Lower leg skin (tissue), 4 donors: ENCODE measurements around the gene SEC24D. TPM values are rescaled to one million over a fixed set of nuclear protein-coding genes. Genes with fewer than 3 reads are reported as not detected.
"Not testable (repeated sequence)": the region's sequence is repeated elsewhere in the genome, so short reads cannot be mapped to it uniquely, and the experiment has no call there.

Source experiments
- DNase-seq, 2 donors: peaks; one replicate each; pipeline ENCODE4 v3.0.0-alpha.2; 2019; ENCODE audit warnings: low spot score in 2 of 2
- H3K4me3 ChIP-seq: fragments of 200-600 bp; sonication (generic); 2 replicates; pipeline ENCODE4 v1.5.1; 2017; ENCODE audit warnings: mild to moderate bottlenecking, low read depth; ENCODE audit not compliant: poor library complexity, severe bottlenecking
- POLR2A ChIP-seq, 2 donors: fragments of 450-650 bp; IDR thresholded peaks; one replicate each; pipeline ENCODE4 v1.6.1; 2016 to 2017; ENCODE audit warnings: antibody characterized with exemption in 2 of 2, mild to moderate bottlenecking in 1 of 2, moderate library complexity in 1 of 2
- WGBS, 2 donors: methylation state at CpG; one replicate each; pipeline ENCODE4 v1.1.5; 2018; 5-methylcytosine and 5-hydroxymethylcytosine counted together
- intact Hi-C: fragments of 100-400 bp; cut with DNase I; formaldehyde crosslinking; loops from one replicate; pipeline ENCODE4 v1.15.0; 2023; ENCODE audit warnings: low total_unique reads
- total RNA-seq, 4 donors: library from RNA; depleted of rRNA; stranded (reverse); fragments of >200 nt; gene quantifications; one replicate each; pipeline ENCODE4 v1.1.0, GENCODE V29; 2016
- TF ChIP-seq, protein P1 (sequence below), 3 donors: fragments of 450-650 bp; IDR thresholded peaks; one replicate each; pipeline ENCODE4 v1.5.1; 2016; ENCODE audit warnings: antibody characterized with exemption in 3 of 3, mild to moderate bottlenecking in 3 of 3, moderate library complexity in 2 of 3

SEC24D gene, protein sequence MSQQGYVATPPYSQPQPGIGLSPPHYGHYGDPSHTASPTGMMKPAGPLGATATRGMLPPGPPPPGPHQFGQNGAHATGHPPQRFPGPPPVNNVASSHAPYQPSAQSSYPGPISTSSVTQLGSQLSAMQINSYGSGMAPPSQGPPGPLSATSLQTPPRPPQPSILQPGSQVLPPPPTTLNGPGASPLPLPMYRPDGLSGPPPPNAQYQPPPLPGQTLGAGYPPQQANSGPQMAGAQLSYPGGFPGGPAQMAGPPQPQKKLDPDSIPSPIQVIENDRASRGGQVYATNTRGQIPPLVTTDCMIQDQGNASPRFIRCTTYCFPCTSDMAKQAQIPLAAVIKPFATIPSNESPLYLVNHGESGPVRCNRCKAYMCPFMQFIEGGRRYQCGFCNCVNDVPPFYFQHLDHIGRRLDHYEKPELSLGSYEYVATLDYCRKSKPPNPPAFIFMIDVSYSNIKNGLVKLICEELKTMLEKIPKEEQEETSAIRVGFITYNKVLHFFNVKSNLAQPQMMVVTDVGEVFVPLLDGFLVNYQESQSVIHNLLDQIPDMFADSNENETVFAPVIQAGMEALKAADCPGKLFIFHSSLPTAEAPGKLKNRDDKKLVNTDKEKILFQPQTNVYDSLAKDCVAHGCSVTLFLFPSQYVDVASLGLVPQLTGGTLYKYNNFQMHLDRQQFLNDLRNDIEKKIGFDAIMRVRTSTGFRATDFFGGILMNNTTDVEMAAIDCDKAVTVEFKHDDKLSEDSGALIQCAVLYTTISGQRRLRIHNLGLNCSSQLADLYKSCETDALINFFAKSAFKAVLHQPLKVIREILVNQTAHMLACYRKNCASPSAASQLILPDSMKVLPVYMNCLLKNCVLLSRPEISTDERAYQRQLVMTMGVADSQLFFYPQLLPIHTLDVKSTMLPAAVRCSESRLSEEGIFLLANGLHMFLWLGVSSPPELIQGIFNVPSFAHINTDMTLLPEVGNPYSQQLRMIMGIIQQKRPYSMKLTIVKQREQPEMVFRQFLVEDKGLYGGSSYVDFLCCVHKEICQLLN
- 10 to 100 TPM in 3 of 4 donors, 1 to 10 TPM in 1; 8.0 to 14.8 (median 12.9) TPM for total RNA-seq

GRCh38 chr4:118835571-118836300 is at the start of gene SEC24D:
Gene SEC24D, minus strand, starts transcription at chr4:118836126. Its CDS starts 2,430 bp downstream, at chr4:118833696.
- H3K4me3 ChIP-seq: peak within 1 kb of the TSS; percentile 72
- peak in 1 of 2 donors; percentile 37 for TF ChIP-seq POLR2A (IDR thresholded peaks at IDR 0.05)
- TF ChIP-seq, protein P1, sequence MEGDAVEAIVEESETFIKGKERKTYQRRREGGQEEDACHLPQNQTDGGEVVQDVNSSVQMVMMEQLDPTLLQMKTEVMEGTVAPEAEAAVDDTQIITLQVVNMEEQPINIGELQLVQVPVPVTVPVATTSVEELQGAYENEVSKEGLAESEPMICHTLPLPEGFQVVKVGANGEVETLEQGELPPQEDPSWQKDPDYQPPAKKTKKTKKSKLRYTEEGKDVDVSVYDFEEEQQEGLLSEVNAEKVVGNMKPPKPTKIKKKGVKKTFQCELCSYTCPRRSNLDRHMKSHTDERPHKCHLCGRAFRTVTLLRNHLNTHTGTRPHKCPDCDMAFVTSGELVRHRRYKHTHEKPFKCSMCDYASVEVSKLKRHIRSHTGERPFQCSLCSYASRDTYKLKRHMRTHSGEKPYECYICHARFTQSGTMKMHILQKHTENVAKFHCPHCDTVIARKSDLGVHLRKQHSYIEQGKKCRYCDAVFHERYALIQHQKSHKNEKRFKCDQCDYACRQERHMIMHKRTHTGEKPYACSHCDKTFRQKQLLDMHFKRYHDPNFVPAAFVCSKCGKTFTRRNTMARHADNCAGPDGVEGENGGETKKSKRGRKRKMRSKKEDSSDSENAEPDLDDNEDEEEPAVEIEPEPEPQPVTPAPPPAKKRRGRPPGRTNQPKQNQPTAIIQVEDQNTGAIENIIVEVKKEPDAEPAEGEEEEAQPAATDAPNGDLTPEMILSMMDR (IDR thresholded peaks at IDR 0.05): no peak
- DNase-seq: peak; percentile 66 to 96
- intact Hi-C loops: no loop called here
- 0 to 1% methylated on average over 46 to 69 of the region's 69 CpGs for WGBS, 2 donors

DNA sequence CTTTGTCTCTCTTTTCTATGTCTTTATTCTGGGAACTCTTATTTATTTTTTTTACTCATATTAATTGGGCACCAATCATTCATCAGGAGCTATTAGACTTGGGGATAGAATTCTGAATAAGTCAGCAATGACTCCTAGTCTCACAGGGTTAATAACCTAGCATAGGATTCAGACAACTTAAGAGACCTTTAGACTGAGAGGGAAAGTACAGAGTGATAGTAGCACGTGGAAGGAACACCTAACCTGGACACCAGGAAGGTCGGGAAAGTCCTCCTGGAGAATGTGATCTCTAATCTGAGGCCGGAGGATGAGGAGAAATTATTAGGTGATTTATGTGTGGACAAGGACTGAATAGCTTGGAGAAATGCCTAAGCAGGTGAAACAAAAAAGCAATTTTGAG is 48.8 kb upstream of the SEC24D start:
- WGBS, 2 donors: 92 to 95% methylated on average over 3 of the region's 3 CpGs
- intact Hi-C loops: no loop called here
- no peak for DNase-seq
- no peak for TF ChIP-seq POLR2A (IDR thresholded peaks at IDR 0.05)
- TF ChIP-seq, protein P1 (IDR thresholded peaks at IDR 0.05): no peak
- H3K4me3 ChIP-seq: no peak overlapping the region

GRCh38 chr4:118883861-118884260 is 47.9 kb upstream of the SEC24D start:
- TF ChIP-seq, protein P1 (IDR thresholded peaks at IDR 0.05): no peak
- 50% methylated on average over 1 of the region's 1 CpG for WGBS, 2 donors
- no peak for DNase-seq
- intact Hi-C loops: no loop called here
- no peak overlapping the region for H3K4me3 ChIP-seq

DNA sequence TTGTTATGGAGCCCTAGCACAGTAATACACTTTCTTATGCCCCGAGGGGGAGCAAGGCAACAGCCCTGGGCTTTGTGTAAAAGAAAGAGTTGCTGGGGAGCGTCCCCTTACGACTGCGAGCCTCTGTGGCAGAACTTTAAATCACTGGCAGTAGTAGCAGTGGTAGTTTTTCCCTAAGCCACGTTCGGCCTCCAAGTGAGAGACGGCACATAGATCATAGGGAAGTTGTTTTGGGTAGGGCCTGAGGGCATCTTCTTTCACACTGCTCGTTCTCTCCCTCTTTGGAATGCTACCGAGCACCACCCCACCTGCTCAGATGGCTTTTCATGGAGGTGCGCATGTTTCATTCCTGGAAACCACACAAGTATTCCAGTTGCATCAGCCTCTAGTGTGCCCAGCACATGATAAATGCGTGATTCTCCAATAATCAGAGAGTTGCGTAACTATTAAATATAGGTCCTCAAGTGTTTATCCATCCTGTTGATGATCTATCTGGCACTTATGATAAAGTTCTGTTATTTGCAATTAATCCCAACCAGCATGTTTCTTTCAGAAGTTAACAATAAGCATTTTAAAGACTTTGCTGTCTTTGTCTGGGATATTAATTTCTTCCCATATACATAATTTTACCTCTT is 45.7 kb upstream of the SEC24D start:
- H3K4me3 ChIP-seq: no peak overlapping the region
- DNase-seq: no peak
- intact Hi-C loops: no loop called here
- TF ChIP-seq POLR2A (IDR thresholded peaks at IDR 0.05): no peak
- TF ChIP-seq, protein P1 (IDR thresholded peaks at IDR 0.05): no peak
- 56 to 64% methylated on average over 12 of the region's 12 CpGs for WGBS, 2 donors

- WGBS, 2 donors: 80 to 84% methylated on average over 7 of the region's 7 CpGs
- no peak for DNase-seq
- no peak overlapping the region for H3K4me3 ChIP-seq
- TF ChIP-seq, protein P1 (IDR thresholded peaks at IDR 0.05): no peak
- TF ChIP-seq POLR2A (IDR thresholded peaks at IDR 0.05): no peak
- intact Hi-C loops: no loop called here
Measured at GRCh38 chr4:118879409-118879808, 43.5 kb upstream of the SEC24D start.

- 95 to 97% methylated on average over 9 of the region's 9 CpGs for WGBS, 2 donors
- H3K4me3 ChIP-seq, DNase-seq, intact Hi-C loops: not testable (repeated sequence)
Measured at GRCh38 chr4:118878507-118878906, 42.6 kb upstream of the SEC24D start.
